WTC11 (cell line): ENCODE measurements around the gene LRP1.

Source experiments
- CREB1 ChIP-seq: sonication (generic); formaldehyde crosslinking; IDR thresholded peaks from 2 replicates; pipeline ENCODE4 v1.8.0; 2023; ENCODE audit warnings: mild to moderate bottlenecking, missing genetic modification reagents
- CTCF ChIP-seq: fragments of 200-600 bp; IDR thresholded peaks from 2 replicates; pipeline ENCODE4 v1.8.0; 2022; ENCODE audit warnings: antibody characterized with exemption
- SMAD4 ChIP-seq: sonication (generic); formaldehyde crosslinking; IDR thresholded peaks from 2 replicates; pipeline ENCODE4 v1.8.0; 2022; ENCODE audit warnings: mild to moderate bottlenecking, missing genetic modification reagents

GRCh38 chr12:57232156-57232756, 104.0 kb downstream of the LRP1 start:
- TF ChIP-seq CTCF: no peak
- TF ChIP-seq CREB1 (CRISPR knock-in tag): no peak
- no peak for TF ChIP-seq SMAD4 (CRISPR knock-in tag)
